PC-9 (cell line): Measurements from ENCODE around the gene NIPSNAP2. TPM values are rescaled to one million over a fixed set of nuclear protein-coding genes. Genes with fewer than 3 reads are reported as not detected.
A peak's percentile ranks its signal among the peaks of the same experiment; 100 is the strongest.

Source experiments
- BruUV-seq: library from RNA; stranded (reverse); fragments of 400-500 nt; replicated peaks from 2 replicates; lab custom pipeline; 2021; lab: Mats Ljungman, UMichigan
- CTCF ChIA-PET: fragments of 300-600 bp; sonication (Branson Sonifier 250); formaldehyde crosslinking; loops from one replicate; lab custom pipeline; 2022; ENCODE audit warnings: antibody characterized with exemption; lab: Charles Lee
- POLR2A ChIA-PET: fragments of 300-600 bp; sonication (Branson Sonifier 250); formaldehyde crosslinking; loops from one replicate; lab custom pipeline; 2022; ENCODE audit warnings: antibody characterized with exemption; ENCODE audit not compliant: unreplicated experiment; lab: Charles Lee
- DNase-seq, 2 experiments: peaks; one replicate each; pipeline versions ENCODE4 v3.0.0 to v3.0.0-alpha.2; 2015 to 2022; ENCODE audit warnings: mixed read lengths in 1 of 2
- H2AFZ ChIP-seq: fragments of 200-600 bp; sonication (generic); 2 replicates; pipeline ENCODE4 v1.8.1; 2017; ENCODE audit warnings: antibody characterized with exemption
- H3F3A ChIP-seq: fragments of 200-600 bp; sonication (generic); 2 replicates; pipeline ENCODE4 v1.8.1; 2017; ENCODE audit warnings: antibody characterized with exemption, mild to moderate bottlenecking, low read depth; ENCODE audit not compliant: insufficient read depth
- H3K27ac ChIP-seq: fragments of 200-600 bp; sonication (generic); 2 replicates; pipeline ENCODE4 v1.6.1; 2016; ENCODE audit warnings: mixed run types
- H3K27me3 ChIP-seq: fragments of 200-600 bp; sonication (generic); 2 replicates; pipeline ENCODE4 v1.6.1; 2016; ENCODE audit warnings: low read depth, mixed run types; ENCODE audit not compliant: insufficient read depth
- H3K36me3 ChIP-seq: fragments of 200-600 bp; sonication (generic); 2 replicates; pipeline ENCODE4 v1.6.1; 2016; ENCODE audit warnings: low read depth, mixed run types
- H3K4me1 ChIP-seq: fragments of 200-600 bp; sonication (generic); replicated peaks from 2 replicates; pipeline ENCODE4 v1.6.1; 2016; ENCODE audit warnings: mixed run types; ENCODE audit not compliant: insufficient read depth
- H3K4me2 ChIP-seq: fragments of 200-600 bp; sonication (generic); 2 replicates; pipeline ENCODE4 v1.6.1; 2017; ENCODE audit warnings: mixed run types
- H3K4me3 ChIP-seq: fragments of 200-600 bp; sonication (generic); 2 replicates; pipeline ENCODE4 v1.6.1; 2016; ENCODE audit warnings: mixed run types
- H3K79me2 ChIP-seq: fragments of 200-600 bp; sonication (generic); 2 replicates; pipeline ENCODE4 v1.6.1; 2017; ENCODE audit warnings: low read depth, mixed run types
- H3K9me2 ChIP-seq: fragments of 200-600 bp; sonication (generic); 2 replicates; pipeline ENCODE4 v1.8.1; 2017; ENCODE audit warnings: mild to moderate bottlenecking; ENCODE audit not compliant: insufficient read depth
- H3K9me3 ChIP-seq: fragments of 200-600 bp; sonication (generic); 2 replicates; pipeline ENCODE4 v1.8.1; 2016; ENCODE audit warnings: low read depth; ENCODE audit not compliant: insufficient read depth
- H4K20me1 ChIP-seq: fragments of 200-600 bp; sonication (generic); 2 replicates; pipeline ENCODE4 v1.8.1; 2017; ENCODE audit not compliant: insufficient read depth
- EZH2 ChIP-seq: fragments of 200-600 bp; sonication (generic); IDR thresholded peaks from 2 replicates; pipeline ENCODE4 v1.8.0; 2017; ENCODE audit warnings: antibody characterized with exemption, low read depth
- intact Hi-C: fragments of 100-400 bp; cut with micrococcal nuclease; formaldehyde crosslinking; loops from one replicate; pipeline ENCODE4 v1.10.0; 2022; ENCODE audit not compliant: unreplicated experiment
- total RNA-seq: library from RNA; stranded (reverse); gene quantifications from 2 replicates; pipeline ENCODE4 v1.2.3, GENCODE V29; 2021
- TF ChIP-seq, protein P1 (sequence below): fragments of 200-600 bp; sonication (generic); conservative IDR thresholded peaks from 2 replicates; pipeline ENCODE4 v1.6.1; 2017; ENCODE audit warnings: mixed run types, antibody characterized with exemption, mild to moderate bottlenecking, moderate library complexity

NIPSNAP2 gene
- total RNA-seq, 1 experiment from 2014 or later = 96.1 TPM

DNA sequence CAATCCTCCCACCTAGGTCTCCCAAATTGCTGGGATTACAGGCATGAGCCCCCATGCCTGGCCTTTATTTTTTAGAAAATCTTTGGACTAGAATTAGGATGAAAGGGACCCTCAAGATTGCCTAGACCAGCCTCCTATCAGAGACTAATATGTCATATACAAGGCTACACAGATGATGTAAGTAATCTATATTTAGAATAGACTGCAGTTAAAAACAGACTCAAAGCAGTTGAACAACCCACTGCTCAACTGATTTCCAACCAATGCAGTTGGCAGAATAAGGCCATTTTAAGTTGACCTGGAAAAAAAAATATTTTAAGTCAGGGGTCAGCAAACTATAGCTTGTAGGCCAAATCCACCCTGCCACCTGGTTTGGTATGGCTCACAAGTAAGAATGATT, 59.1 kb downstream of the NIPSNAP2 start:
- no peak overlapping the region for H3K4me2 ChIP-seq
- H3F3A ChIP-seq = peaks cover 3% of the 10 kb centered on the region; the same call in 1 of the 2 replicates
- 0 out of 2 replicates have a peak, but pooled peaks cover 4% of the 10 kb centered on the region for H3K79me2 ChIP-seq
- H3K27me3 ChIP-seq = no peaks in the 10 kb centered on the region
- no peak overlapping the region for H2AFZ ChIP-seq
- intact Hi-C loops = no loop called here
- DNase-seq = no peak
- H3K36me3 ChIP-seq = peaks cover 58% of the 10 kb centered on the region
- no peak overlapping the region for H3K4me3 ChIP-seq
- no peak for TF ChIP-seq EZH2
- TF ChIP-seq, protein P1, sequence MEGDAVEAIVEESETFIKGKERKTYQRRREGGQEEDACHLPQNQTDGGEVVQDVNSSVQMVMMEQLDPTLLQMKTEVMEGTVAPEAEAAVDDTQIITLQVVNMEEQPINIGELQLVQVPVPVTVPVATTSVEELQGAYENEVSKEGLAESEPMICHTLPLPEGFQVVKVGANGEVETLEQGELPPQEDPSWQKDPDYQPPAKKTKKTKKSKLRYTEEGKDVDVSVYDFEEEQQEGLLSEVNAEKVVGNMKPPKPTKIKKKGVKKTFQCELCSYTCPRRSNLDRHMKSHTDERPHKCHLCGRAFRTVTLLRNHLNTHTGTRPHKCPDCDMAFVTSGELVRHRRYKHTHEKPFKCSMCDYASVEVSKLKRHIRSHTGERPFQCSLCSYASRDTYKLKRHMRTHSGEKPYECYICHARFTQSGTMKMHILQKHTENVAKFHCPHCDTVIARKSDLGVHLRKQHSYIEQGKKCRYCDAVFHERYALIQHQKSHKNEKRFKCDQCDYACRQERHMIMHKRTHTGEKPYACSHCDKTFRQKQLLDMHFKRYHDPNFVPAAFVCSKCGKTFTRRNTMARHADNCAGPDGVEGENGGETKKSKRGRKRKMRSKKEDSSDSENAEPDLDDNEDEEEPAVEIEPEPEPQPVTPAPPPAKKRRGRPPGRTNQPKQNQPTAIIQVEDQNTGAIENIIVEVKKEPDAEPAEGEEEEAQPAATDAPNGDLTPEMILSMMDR = no peak
- H4K20me1 ChIP-seq = peaks cover 35% of the 10 kb centered on the region
- H3K4me1 ChIP-seq = no peaks in the 10 kb centered on the region
- no peak overlapping the region for H3K27ac ChIP-seq
- ChIA-PET POLR2A (no interaction called here), CTCF (no interaction called here)
- BruUV-seq = no TSS peak
- no peaks in the 10 kb centered on the region for H3K9me2 ChIP-seq
- no peaks in the 10 kb centered on the region for H3K9me3 ChIP-seq

DNA sequence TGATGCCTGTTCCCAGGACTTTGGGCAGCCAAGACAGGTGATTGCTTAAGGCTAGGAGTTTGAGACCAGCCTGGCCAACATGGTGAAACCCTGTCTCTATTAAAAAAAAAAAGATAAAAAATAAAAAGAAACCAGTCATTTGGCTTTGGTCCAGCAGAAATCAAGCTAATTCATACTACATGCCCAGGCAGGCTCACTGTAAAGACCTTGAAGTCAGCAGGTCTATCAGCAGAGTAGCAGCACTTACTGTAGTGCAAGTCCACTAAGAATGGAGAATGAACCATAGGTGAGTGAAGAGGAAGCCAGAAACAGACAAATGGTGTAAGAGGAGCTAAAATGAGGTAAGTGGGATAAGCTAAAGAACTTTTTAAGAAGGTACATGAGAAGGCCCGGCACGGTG, 62.2 kb downstream of the NIPSNAP2 start:
- ChIA-PET POLR2A (interaction anchor here (0.7 kb wide), 1 partner anchor 221 kb away, joined by 7 read pairs; no protein-coding TSS in a partner anchor), CTCF (interaction anchor here (0.6 kb wide), 1 partner anchor 39 kb away, joined by 3 read pairs; no protein-coding TSS in a partner anchor)
- Histone ChIP-seq H3K9me3 (no peaks in the 10 kb centered on the region), H3K9me2 (no peaks in the 10 kb centered on the region), H3K4me1 (no peaks in the 10 kb centered on the region), H3K4me2 (no peak overlapping the region), H3K79me2 (peaks cover 11% of the 10 kb centered on the region; the same call in 1 of the 2 replicates), H3K27me3 (no peaks in the 10 kb centered on the region), H3K27ac (no peak overlapping the region), H3K36me3 (peaks cover 56% of the 10 kb centered on the region), H3F3A (peaks cover 15% of the 10 kb centered on the region; the same call in 1 of the 2 replicates), H4K20me1 (peaks cover 40% of the 10 kb centered on the region), H2AFZ (no peak overlapping the region), H3K4me3 (no peak overlapping the region)
- no peak for TF ChIP-seq EZH2
- TF ChIP-seq, protein P1 = no peak
- no peak for DNase-seq
- BruUV-seq = no TSS peak
- intact Hi-C loops = no loop called here

DNA sequence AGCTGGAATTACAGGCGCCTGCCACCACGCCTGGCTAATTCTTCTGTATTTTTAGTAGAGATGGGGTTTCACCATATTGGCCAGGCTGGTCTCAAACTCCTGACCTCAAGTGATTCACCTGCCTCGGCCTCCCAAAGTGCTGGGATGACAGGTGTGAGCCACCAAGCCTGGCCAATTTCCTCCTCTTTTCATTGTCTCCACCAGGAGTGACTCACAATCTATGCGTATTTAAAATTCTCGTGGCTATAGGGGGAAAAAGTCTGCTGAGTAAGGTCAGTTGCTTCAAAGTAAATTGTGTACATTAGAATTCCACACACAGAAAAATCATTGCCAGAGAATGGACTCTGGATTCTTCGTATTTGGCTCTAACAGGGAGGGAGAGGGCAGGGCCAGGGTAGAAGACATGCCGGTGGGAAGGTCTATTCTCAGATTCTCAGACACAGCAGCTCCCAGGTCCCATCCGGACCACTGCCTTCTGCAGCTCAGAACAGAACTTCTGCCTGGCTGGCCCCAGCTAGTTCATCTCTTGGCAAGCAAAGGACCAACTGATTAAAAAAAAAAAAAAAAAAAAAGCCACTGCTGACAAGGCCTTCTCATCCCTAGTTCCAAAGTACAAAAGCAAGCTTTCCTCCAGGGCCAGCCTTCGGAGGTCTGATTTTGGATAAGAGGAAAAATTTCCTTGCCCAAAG, 64.7 kb downstream of the NIPSNAP2 start:
- TF ChIP-seq EZH2 = no peak
- H3K36me3 ChIP-seq = peaks cover 52% of the 10 kb centered on the region
- H3K9me3 ChIP-seq = no peaks in the 10 kb centered on the region
- ChIA-PET CTCF (no interaction called here), POLR2A (interaction anchor here (0.6 kb wide), 1 partner anchor 21 kb away, joined by 4 read pairs; no protein-coding TSS in a partner anchor)
- no peaks in the 10 kb centered on the region for H3K9me2 ChIP-seq
- BruUV-seq = TSS peak; percentile 4
- H3K79me2 ChIP-seq = peaks cover 27% of the 10 kb centered on the region
- H3K4me2 ChIP-seq = no peak overlapping the region
- peaks cover 5% of the 10 kb centered on the region for H3K4me1 ChIP-seq
- intact Hi-C loops = no loop called here
- H3K27ac ChIP-seq = 0 out of 2 replicates have a peak overlapping the region, but pooled peaks have one; percentile 10
- H3K27me3 ChIP-seq = no peaks in the 10 kb centered on the region
- no peak overlapping the region for H2AFZ ChIP-seq
- peaks cover 22% of the 10 kb centered on the region for H3F3A ChIP-seq
- peaks cover 22% of the 10 kb centered on the region for H4K20me1 ChIP-seq
- no peak overlapping the region for H3K4me3 ChIP-seq
- DNase-seq = peak in 1 of 2 experiments; percentile 71
